Measurements from ENCODE around the gene SDS.

Gene SDS

GRCh38 chr12:113382206-113382605, 21.5 kb downstream of the SDS start:
- ATAC-seq: no peak
- H3K27ac Mint-ChIP-seq: no peak overlapping the region
- H3K4me1 Mint-ChIP-seq: peaks cover 5% of the 10 kb centered on the region
- no peak overlapping the region for H3K4me3 Mint-ChIP-seq
- H3K36me3 Mint-ChIP-seq: peaks cover 40% of the 10 kb centered on the region
- no peaks in the 10 kb centered on the region for H3K9me3 Mint-ChIP-seq
- H3K27me3 Mint-ChIP-seq: no peaks in the 10 kb centered on the region

GRCh38 chr12:113381220-113381619, 22.5 kb downstream of the SDS start:
- H3K9me3 Mint-ChIP-seq: no peaks in the 10 kb centered on the region
- H3K4me1 Mint-ChIP-seq: peaks cover 5% of the 10 kb centered on the region
- H3K4me3 Mint-ChIP-seq: no peak overlapping the region
- H3K27ac Mint-ChIP-seq: no peak overlapping the region
- no peak for ATAC-seq
- no peaks in the 10 kb centered on the region for H3K27me3 Mint-ChIP-seq
- peaks cover 41% of the 10 kb centered on the region for H3K36me3 Mint-ChIP-seq

GRCh38 chr12:113378291-113378690, 25.4 kb downstream of the SDS start:
- no peaks in the 10 kb centered on the region for H3K27me3 Mint-ChIP-seq
- peaks cover 51% of the 10 kb centered on the region for H3K36me3 Mint-ChIP-seq
- peaks cover 3% of the 10 kb centered on the region for H3K9me3 Mint-ChIP-seq
- no peak for ATAC-seq
- no peak overlapping the region for H3K27ac Mint-ChIP-seq
- no peak overlapping the region for H3K4me3 Mint-ChIP-seq
- no peaks in the 10 kb centered on the region for H3K4me1 Mint-ChIP-seq

- ATAC-seq: no peak
Measured at GRCh38 chr12:113374823-113375428, 28.8 kb downstream of the SDS start.

DNA sequence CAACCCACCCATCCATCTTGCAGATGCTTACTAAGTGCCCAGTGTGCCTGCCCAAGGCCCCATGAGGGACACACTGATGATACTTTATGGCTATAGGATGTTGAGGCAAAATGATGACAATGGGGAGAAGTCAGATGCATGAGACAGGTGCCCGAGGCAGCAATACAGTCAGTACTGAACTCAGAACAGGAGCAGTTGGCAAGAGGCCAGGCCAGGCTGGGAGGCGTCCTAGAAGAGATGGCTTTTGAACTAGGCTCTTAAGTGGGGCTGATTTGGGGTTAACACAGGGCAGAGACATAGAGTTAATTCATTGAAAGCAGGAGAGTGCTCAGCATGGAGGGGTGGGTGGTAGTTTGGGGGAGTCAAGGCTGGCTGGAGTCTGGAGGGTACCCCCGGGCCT, 29.7 kb downstream of the SDS start:
- H3K4me1 Mint-ChIP-seq: peaks cover 16% of the 10 kb centered on the region
- H3K4me3 Mint-ChIP-seq: no peak overlapping the region
- H3K9me3 Mint-ChIP-seq: peaks cover 3% of the 10 kb centered on the region
- peaks cover 57% of the 10 kb centered on the region for H3K36me3 Mint-ChIP-seq
- no peak for ATAC-seq
- no peaks in the 10 kb centered on the region for H3K27me3 Mint-ChIP-seq
- H3K27ac Mint-ChIP-seq: no peak overlapping the region

More at GRCh38 chr12:113374823-113375428, 28.8 kb downstream of the SDS start:
- Mint-ChIP-seq H3K9me3 (peaks cover 3% of the 10 kb centered on the region), H3K36me3 (peaks cover 57% of the 10 kb centered on the region), H3K4me3 (no peak overlapping the region), H3K27ac (no peak overlapping the region), H3K4me1 (peaks cover 16% of the 10 kb centered on the region), H3K27me3 (no peaks in the 10 kb centered on the region)

DNA sequence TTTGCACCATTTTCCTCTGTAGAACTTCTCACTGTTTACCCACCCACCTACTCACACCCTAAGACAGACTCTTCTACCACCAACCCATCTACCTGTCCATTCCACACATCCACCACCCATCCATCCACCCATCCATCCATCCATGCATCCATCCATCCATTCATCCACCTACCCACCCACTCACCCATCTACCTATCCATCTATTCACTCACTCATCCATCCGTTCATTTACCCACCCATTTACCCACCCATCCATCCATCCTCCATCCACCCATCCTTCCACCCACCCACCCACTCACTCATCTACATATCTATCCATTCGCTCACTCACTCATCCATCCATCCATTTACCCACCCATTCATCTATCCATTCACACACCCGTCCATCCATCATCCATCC, 30.2 kb downstream of the SDS start:
- H3K4me3 Mint-ChIP-seq: no peak overlapping the region
- peaks cover 3% of the 10 kb centered on the region for H3K9me3 Mint-ChIP-seq
- ATAC-seq: no peak
- peaks cover 57% of the 10 kb centered on the region for H3K36me3 Mint-ChIP-seq
- H3K4me1 Mint-ChIP-seq: peaks cover 16% of the 10 kb centered on the region
- no peaks in the 10 kb centered on the region for H3K27me3 Mint-ChIP-seq
- H3K27ac Mint-ChIP-seq: no peak overlapping the region

DNA sequence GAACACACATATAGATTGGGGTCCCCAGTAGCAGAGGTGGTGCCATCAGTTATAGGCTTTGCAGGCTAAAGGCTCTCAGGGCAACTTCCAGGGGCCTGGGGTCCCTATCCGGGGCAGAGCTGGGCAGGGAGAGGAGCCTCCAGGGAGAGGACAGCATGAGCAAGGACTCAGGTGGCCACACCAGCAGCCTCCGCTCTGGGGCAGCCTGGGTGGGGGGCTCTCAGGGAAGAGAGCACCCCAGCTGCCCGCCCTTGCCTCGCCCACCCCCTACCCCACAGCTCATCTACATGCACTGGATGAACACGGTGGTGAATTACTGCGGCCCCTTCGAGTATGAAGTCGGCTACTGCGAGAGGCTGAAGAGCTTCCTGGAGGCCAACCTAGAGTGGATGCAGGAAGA, 31.3 kb downstream of the SDS start:
- peaks cover 3% of the 10 kb centered on the region for H3K9me3 Mint-ChIP-seq
- H3K4me3 Mint-ChIP-seq: no peak overlapping the region
- H3K27me3 Mint-ChIP-seq: no peaks in the 10 kb centered on the region
- H3K36me3 Mint-ChIP-seq: peaks cover 50% of the 10 kb centered on the region
- no peak for ATAC-seq
- peaks cover 16% of the 10 kb centered on the region for H3K4me1 Mint-ChIP-seq
- no peak overlapping the region for H3K27ac Mint-ChIP-seq

- Mint-ChIP-seq H3K27me3 (no peaks in the 10 kb centered on the region), H3K4me3 (no peak overlapping the region), H3K27ac (peak overlapping the region; percentile 62), H3K9me3 (peaks cover 3% of the 10 kb centered on the region), H3K36me3 (peaks cover 45% of the 10 kb centered on the region), H3K4me1 (peaks cover 16% of the 10 kb centered on the region)
- no peak for ATAC-seq
Measured at GRCh38 chr12:113371808-113372207, 31.9 kb downstream of the SDS start.

DNA sequence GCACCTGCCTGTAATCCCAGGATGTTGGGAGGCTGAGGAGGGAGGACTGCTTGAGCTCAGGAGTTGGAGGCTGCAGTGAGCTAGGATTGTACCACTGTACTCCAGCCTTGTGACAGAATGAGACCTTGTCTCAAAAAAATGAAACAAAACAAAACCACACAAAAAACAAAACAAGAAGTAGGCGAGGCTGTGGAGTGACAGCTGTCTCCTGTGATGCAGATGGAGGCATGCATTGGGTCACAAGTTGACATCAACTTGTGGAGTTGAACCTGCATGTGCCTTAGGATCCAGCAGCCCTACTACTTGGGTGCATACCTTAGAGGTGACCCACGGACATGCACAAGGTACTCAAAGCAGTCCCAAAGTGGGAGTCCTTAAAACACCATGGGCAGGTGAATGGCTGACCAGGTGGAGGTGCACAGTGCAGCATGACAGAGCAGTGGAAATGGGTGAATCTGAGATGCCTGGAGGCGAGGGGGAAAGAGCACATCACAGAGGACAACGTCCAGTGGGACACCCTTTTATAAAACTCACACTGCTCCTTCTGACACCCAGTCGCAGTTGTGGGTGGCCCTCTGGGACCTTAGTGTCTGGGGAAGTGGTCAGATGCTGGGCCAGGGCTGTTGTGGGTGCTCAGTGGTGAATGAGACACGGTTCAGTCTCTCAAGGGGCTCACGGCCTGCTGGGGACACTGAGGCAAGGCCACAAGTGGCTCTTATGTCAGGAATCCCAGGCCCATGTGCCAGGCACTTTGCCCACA, 32.6 kb downstream of the SDS start:
- Mint-ChIP-seq H3K27me3 (no peaks in the 10 kb centered on the region), H3K36me3 (peaks cover 49% of the 10 kb centered on the region), H3K9me3 (peaks cover 3% of the 10 kb centered on the region), H3K27ac (peak overlapping the region; percentile 62), H3K4me1 (peaks cover 18% of the 10 kb centered on the region), H3K4me3 (no peak overlapping the region)
- peak; percentile 39 for ATAC-seq

DNA sequence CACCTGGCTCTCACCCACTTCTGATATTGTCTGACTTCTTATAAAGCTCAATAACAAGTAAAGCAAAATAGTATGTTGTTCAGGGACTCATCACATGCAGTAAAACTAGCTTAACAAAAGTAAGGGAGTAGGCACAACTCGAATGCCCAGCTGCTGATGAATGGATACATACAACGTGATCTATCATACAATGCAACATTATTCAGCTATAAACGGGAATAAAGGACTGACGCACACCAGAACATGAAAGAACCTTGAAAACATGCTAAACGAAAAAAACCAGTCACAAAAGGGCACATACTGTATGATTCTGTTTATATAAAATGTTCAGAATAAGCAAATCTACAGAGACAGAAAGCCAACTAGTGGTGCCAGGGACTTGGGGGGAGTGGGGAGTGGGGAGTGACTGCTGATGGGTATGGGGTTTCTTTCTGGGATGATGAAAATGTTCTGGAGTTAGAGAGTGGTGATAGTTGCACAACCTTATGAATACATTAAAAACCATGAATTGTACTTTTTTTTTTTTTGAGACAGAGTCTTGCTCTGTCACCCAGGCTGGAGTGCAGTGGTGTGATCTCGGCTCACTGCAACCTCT, 34.2 kb downstream of the SDS start:
- H3K36me3 Mint-ChIP-seq: peaks cover 52% of the 10 kb centered on the region
- no peak for ATAC-seq
- H3K4me1 Mint-ChIP-seq: peaks cover 21% of the 10 kb centered on the region
- no peaks in the 10 kb centered on the region for H3K27me3 Mint-ChIP-seq
- H3K4me3 Mint-ChIP-seq: no peak overlapping the region
- no peak overlapping the region for H3K27ac Mint-ChIP-seq
- H3K9me3 Mint-ChIP-seq: peaks cover 3% of the 10 kb centered on the region

DNA sequence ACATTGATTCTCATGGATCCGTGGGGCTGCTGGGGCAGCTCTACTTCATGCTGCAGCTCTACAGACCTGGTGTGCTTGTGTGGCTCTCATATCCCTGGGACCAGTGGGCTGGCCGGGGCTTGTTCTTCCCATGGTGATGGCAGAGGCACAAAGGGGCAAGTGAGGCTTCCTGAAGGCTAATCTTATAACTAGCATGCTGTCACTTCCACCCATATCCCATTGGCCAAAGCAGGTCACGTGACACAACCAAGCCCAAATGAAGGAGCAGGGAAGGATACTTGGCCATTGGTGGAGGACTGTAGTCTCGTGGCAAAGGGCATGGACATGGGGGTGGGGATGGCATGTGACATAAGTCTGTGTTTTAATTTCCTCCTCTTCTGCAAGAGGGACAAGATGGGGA, 35.4 kb downstream of the SDS start:
- Mint-ChIP-seq H3K4me3 (no peak overlapping the region), H3K27ac (no peak overlapping the region), H3K4me1 (peaks cover 21% of the 10 kb centered on the region), H3K27me3 (no peaks in the 10 kb centered on the region), H3K9me3 (no peaks in the 10 kb centered on the region), H3K36me3 (peaks cover 50% of the 10 kb centered on the region)
- ATAC-seq: no peak

DNA sequence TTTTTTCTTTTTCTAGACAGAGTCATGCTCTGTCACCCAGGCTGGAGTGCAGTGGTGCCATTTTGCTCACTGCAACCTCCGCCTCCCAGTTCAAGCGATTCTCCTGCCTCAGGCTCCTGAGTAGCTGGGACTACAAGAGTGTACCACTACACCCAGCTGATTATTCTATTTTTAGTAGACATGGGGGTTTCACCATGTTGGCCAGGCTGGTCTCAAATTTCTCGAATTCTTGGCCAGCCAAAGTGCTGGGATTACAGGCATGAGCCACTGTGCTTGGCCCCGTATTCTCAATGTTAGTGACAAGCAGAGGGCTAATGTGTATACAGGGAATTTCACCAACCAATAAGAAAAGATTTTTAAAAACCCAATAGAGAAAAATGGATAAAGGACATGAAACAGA, 36.9 kb downstream of the SDS start:
- H3K27ac Mint-ChIP-seq: no peak overlapping the region
- no peaks in the 10 kb centered on the region for H3K9me3 Mint-ChIP-seq
- no peak overlapping the region for H3K4me3 Mint-ChIP-seq
- no peak for ATAC-seq
- peaks cover 39% of the 10 kb centered on the region for H3K36me3 Mint-ChIP-seq
- no peaks in the 10 kb centered on the region for H3K27me3 Mint-ChIP-seq
- H3K4me1 Mint-ChIP-seq: peaks cover 22% of the 10 kb centered on the region

- Mint-ChIP-seq H3K9me3 (no peaks in the 10 kb centered on the region), H3K4me1 (peaks cover 14% of the 10 kb centered on the region), H3K36me3 (peaks cover 32% of the 10 kb centered on the region), H3K27me3 (no peaks in the 10 kb centered on the region), H3K4me3 (no peak overlapping the region), H3K27ac (no peak overlapping the region)
- ATAC-seq: no peak
Measured at GRCh38 chr12:113365639-113366395, 37.9 kb downstream of the SDS start.

- Mint-ChIP-seq H3K36me3 (peaks cover 30% of the 10 kb centered on the region), H3K27me3 (no peaks in the 10 kb centered on the region), H3K27ac (no peak overlapping the region), H3K9me3 (no peaks in the 10 kb centered on the region), H3K4me3 (no peak overlapping the region), H3K4me1 (peaks cover 16% of the 10 kb centered on the region)
- no peak for ATAC-seq
Measured at GRCh38 chr12:113364698-113365097, 39.0 kb downstream of the SDS start.

DNA sequence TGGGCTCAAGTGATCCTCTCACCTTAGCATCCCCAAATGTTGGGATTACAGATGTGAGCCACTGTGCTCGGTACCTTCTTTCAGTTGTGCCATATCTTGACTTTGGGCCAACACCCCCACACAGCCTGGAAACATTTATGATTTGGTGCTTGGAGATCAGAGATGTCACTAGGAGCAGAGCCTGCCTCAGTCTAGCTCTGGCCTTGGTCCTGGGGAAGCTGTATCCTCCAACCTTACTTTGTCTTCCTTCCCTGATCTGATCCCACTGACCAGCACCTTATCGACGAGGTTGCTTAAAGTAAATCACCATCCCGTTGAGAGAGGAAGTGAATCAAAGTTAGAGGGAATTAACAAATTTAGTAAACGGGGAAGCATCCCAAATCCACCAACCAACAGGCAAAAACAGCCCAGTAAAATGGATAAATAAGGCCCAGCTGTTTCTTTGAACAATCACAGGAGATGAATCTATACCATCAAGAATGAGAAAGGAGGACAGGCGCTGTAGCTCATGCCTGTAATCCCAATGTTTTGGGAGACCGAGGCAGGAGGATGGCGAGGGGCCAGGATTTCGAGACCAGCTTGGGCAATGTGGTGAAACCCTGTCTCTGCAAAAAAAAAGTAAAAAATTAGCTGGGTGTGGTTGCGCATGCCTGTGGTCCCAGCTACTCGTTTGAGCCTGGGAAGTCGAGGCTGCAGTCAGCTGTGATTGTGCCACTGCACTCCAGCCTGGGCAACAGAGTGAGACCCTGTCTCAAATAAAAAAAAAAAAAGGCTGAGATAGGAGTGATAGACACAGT, 41.9 kb downstream of the SDS start:
- H3K4me1 Mint-ChIP-seq: peaks cover 26% of the 10 kb centered on the region
- no peak overlapping the region for H3K4me3 Mint-ChIP-seq
- ATAC-seq: no peak
- peaks cover 30% of the 10 kb centered on the region for H3K36me3 Mint-ChIP-seq
- H3K27ac Mint-ChIP-seq: peak overlapping the region; percentile 9
- no peaks in the 10 kb centered on the region for H3K9me3 Mint-ChIP-seq
- no peaks in the 10 kb centered on the region for H3K27me3 Mint-ChIP-seq

Data from stimulated activated memory B cell treated with anti-CD40 and anti-IgM and Interleukin-4, amounts not matched to agents 10 μg/mL and 1 μg/mL and 100 μg/mL, for 72 hours (primary cell).